Ovary (tissue), 3 donors: ENCODE measurements around the gene ZKSCAN1.

Source experiments
- POLR2A ChIP-seq: fragments of 450-650 bp; IDR thresholded peaks from one replicate; pipeline ENCODE4 v1.6.1; 2017; ENCODE audit warnings: antibody characterized with exemption, mild to moderate bottlenecking, moderate library complexity
- TF ChIP-seq, protein P1 (sequence below), 3 donors: fragments of 450-650 bp in 2 of 3; fragments of 200-600 bp in 1 of 3; IDR thresholded peaks; one replicate each; pipeline versions ENCODE4 v1.5.1 to v1.8.0; 2016 to 2022; ENCODE audit warnings: antibody characterized with exemption in 3 of 3, mild to moderate bottlenecking in 1 of 3
- donor health status: DM: no; HTN: no; CAD: no.

GRCh38 chr7:100010901-100011300 is 4.5 kb upstream of the ZKSCAN1 start:
- TF ChIP-seq, protein P1, sequence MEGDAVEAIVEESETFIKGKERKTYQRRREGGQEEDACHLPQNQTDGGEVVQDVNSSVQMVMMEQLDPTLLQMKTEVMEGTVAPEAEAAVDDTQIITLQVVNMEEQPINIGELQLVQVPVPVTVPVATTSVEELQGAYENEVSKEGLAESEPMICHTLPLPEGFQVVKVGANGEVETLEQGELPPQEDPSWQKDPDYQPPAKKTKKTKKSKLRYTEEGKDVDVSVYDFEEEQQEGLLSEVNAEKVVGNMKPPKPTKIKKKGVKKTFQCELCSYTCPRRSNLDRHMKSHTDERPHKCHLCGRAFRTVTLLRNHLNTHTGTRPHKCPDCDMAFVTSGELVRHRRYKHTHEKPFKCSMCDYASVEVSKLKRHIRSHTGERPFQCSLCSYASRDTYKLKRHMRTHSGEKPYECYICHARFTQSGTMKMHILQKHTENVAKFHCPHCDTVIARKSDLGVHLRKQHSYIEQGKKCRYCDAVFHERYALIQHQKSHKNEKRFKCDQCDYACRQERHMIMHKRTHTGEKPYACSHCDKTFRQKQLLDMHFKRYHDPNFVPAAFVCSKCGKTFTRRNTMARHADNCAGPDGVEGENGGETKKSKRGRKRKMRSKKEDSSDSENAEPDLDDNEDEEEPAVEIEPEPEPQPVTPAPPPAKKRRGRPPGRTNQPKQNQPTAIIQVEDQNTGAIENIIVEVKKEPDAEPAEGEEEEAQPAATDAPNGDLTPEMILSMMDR (IDR thresholded peaks at IDR 0.05): no peak
- TF ChIP-seq POLR2A: no peak
